ENCODE measurements around the gene HCN1.
"Not testable (repeated sequence)": the region's sequence is repeated elsewhere in the genome, so short reads cannot be mapped to it uniquely, and the experiment has no call there.

The HCN1 gene

GRCh38 chr5:45372629-45373028, 323.6 kb downstream of the HCN1 start:
- DNase-seq (no peak), ATAC-seq (replicated peaks) (no peak)
- Mint-ChIP-seq H3K4me1 (no peaks in the 10 kb centered on the region), H3K27me3 (no peaks in the 10 kb centered on the region), H3K27ac (no peak overlapping the region), H3K4me3 (no peak overlapping the region), H3K36me3 (no peaks in the 10 kb centered on the region), H3K9me3 (peaks cover 0 to 2% of the 10 kb centered on the region in 2 donors)

- H3K4me3 Mint-ChIP-seq; DNase-seq; H3K36me3 Mint-ChIP-seq; ATAC-seq (replicated peaks); H3K4me1 Mint-ChIP-seq; H3K27ac Mint-ChIP-seq; H3K9me3 Mint-ChIP-seq; H3K27me3 Mint-ChIP-seq: not testable (repeated sequence)
Observed at GRCh38 chr5:45371423-45371822, 324.8 kb downstream of the HCN1 start.

- H3K27me3 Mint-ChIP-seq, result no peaks in the 10 kb centered on the region
- no peaks in the 10 kb centered on the region for H3K4me1 Mint-ChIP-seq
- ATAC-seq (replicated peaks) (no peak), DNase-seq (no peak)
- H3K27ac Mint-ChIP-seq, result no peak overlapping the region
- no peaks in the 10 kb centered on the region for H3K36me3 Mint-ChIP-seq
- H3K4me3 Mint-ChIP-seq, result no peak overlapping the region
- H3K9me3 Mint-ChIP-seq, result peaks cover 0 to 8% of the 10 kb centered on the region in 2 donors
Observed at GRCh38 chr5:45355189-45355992, 340.8 kb downstream of the HCN1 start.

GRCh38 chr5:45336464-45336863, 359.7 kb downstream of the HCN1 start:
- Mint-ChIP-seq H3K27ac (no peak overlapping the region), H3K4me3 (no peak overlapping the region), H3K4me1 (no peaks in the 10 kb centered on the region), H3K9me3 (peaks cover 0 to 11% of the 10 kb centered on the region in 2 donors), H3K27me3 (no peaks in the 10 kb centered on the region), H3K36me3 (no peaks in the 10 kb centered on the region)
- DNase-seq (no peak), ATAC-seq (replicated peaks) (no peak)

GRCh38 chr5:45335978-45336377, 360.2 kb downstream of the HCN1 start:
- Mint-ChIP-seq H3K27ac (no peak overlapping the region), H3K4me3 (no peak overlapping the region), H3K4me1 (no peaks in the 10 kb centered on the region), H3K36me3 (no peaks in the 10 kb centered on the region), H3K27me3 (no peaks in the 10 kb centered on the region), H3K9me3 (peaks cover 0 to 11% of the 10 kb centered on the region in 2 donors)
- no peak for DNase-seq
- no peak for ATAC-seq (replicated peaks)

- Mint-ChIP-seq H3K4me3 (no peak overlapping the region), H3K9me3 (peaks cover 0 to 11% of the 10 kb centered on the region in 2 donors), H3K4me1 (no peaks in the 10 kb centered on the region), H3K36me3 (no peaks in the 10 kb centered on the region), H3K27me3 (no peaks in the 10 kb centered on the region), H3K27ac (no peak overlapping the region)
- ATAC-seq (replicated peaks) (no peak), DNase-seq (no peak)
Observed at GRCh38 chr5:45335346-45335745, 360.8 kb downstream of the HCN1 start.

GRCh38 chr5:45334939-45335338, 361.2 kb downstream of the HCN1 start:
- ATAC-seq (replicated peaks), result no peak
- no peak overlapping the region for H3K27ac Mint-ChIP-seq
- no peaks in the 10 kb centered on the region for H3K4me1 Mint-ChIP-seq
- no peak for DNase-seq
- H3K27me3 Mint-ChIP-seq, result no peaks in the 10 kb centered on the region
- H3K4me3 Mint-ChIP-seq, result no peak overlapping the region
- H3K9me3 Mint-ChIP-seq, result peaks cover 0 to 11% of the 10 kb centered on the region in 2 donors
- H3K36me3 Mint-ChIP-seq, result no peaks in the 10 kb centered on the region

GRCh38 chr5:45312627-45313026, 383.6 kb downstream of the HCN1 start:
- H3K4me3 Mint-ChIP-seq; ATAC-seq (replicated peaks); H3K36me3 Mint-ChIP-seq; H3K27ac Mint-ChIP-seq; H3K4me1 Mint-ChIP-seq; H3K27me3 Mint-ChIP-seq; DNase-seq: not testable (repeated sequence)
- H3K9me3 Mint-ChIP-seq, result peaks cover 14 to 15% of the 10 kb centered on the region in 2 donors

- ATAC-seq (replicated peaks) (no peak), DNase-seq (no peak)
- no peaks in the 10 kb centered on the region for H3K36me3 Mint-ChIP-seq
- no peak overlapping the region for H3K4me3 Mint-ChIP-seq
- H3K27ac Mint-ChIP-seq, result no peak overlapping the region
- no peaks in the 10 kb centered on the region for H3K27me3 Mint-ChIP-seq
- H3K4me1 Mint-ChIP-seq, result no peaks in the 10 kb centered on the region
- peaks cover 0 to 4% of the 10 kb centered on the region in 2 donors for H3K9me3 Mint-ChIP-seq
Observed at GRCh38 chr5:45295231-45295630, 400.9 kb downstream of the HCN1 start.

- ATAC-seq (replicated peaks) (no peak), DNase-seq (no peak)
- Mint-ChIP-seq H3K36me3 (no peaks in the 10 kb centered on the region), H3K27me3 (no peaks in the 10 kb centered on the region), H3K4me3 (no peak overlapping the region), H3K9me3 (peaks cover 6 to 12% of the 10 kb centered on the region in 2 donors), H3K27ac (no peak overlapping the region), H3K4me1 (no peaks in the 10 kb centered on the region)
Observed at GRCh38 chr5:45288746-45289145, 407.4 kb downstream of the HCN1 start.

GRCh38 chr5:45284436-45284835, 411.7 kb downstream of the HCN1 start:
- ATAC-seq (replicated peaks), result no peak
- no peak overlapping the region for H3K4me3 Mint-ChIP-seq
- H3K27ac Mint-ChIP-seq, result no peak overlapping the region
- H3K4me1 Mint-ChIP-seq, result no peaks in the 10 kb centered on the region
- no peaks in the 10 kb centered on the region for H3K36me3 Mint-ChIP-seq
- H3K9me3 Mint-ChIP-seq, result peaks cover 7 to 14% of the 10 kb centered on the region in 2 donors
- no peaks in the 10 kb centered on the region for H3K27me3 Mint-ChIP-seq
- no peak for DNase-seq

GRCh38 chr5:45281081-45281480, 415.1 kb downstream of the HCN1 start:
- DNase-seq, result no peak
- no peaks in the 10 kb centered on the region for H3K36me3 Mint-ChIP-seq
- H3K4me1 Mint-ChIP-seq, result no peaks in the 10 kb centered on the region
- ATAC-seq (replicated peaks), result no peak
- peaks cover 7 to 12% of the 10 kb centered on the region in 2 donors for H3K9me3 Mint-ChIP-seq
- H3K4me3 Mint-ChIP-seq, result no peak overlapping the region
- H3K27me3 Mint-ChIP-seq, result no peaks in the 10 kb centered on the region
- H3K27ac Mint-ChIP-seq, result no peak overlapping the region

GRCh38 chr5:45279109-45279508, 417.1 kb downstream of the HCN1 start:
- H3K27me3 Mint-ChIP-seq, result no peaks in the 10 kb centered on the region
- no peaks in the 10 kb centered on the region for H3K36me3 Mint-ChIP-seq
- no peak overlapping the region for H3K4me3 Mint-ChIP-seq
- H3K9me3 Mint-ChIP-seq, result peaks cover 7% of the 10 kb centered on the region in 2 donors
- DNase-seq (no peak), ATAC-seq (replicated peaks) (no peak)
- no peak overlapping the region for H3K27ac Mint-ChIP-seq
- H3K4me1 Mint-ChIP-seq, result no peaks in the 10 kb centered on the region

- Mint-ChIP-seq H3K4me3 (no peak overlapping the region), H3K27ac (no peak overlapping the region), H3K27me3 (no peaks in the 10 kb centered on the region), H3K9me3 (peaks cover 4 to 5% of the 10 kb centered on the region in 2 donors), H3K4me1 (no peaks in the 10 kb centered on the region), H3K36me3 (no peaks in the 10 kb centered on the region)
- DNase-seq, result no peak
- ATAC-seq (replicated peaks), result no peak
Observed at GRCh38 chr5:45277860-45278259, 418.3 kb downstream of the HCN1 start.

- ATAC-seq (replicated peaks), result no peak
- Mint-ChIP-seq H3K36me3 (no peaks in the 10 kb centered on the region), H3K9me3 (peaks cover 0 to 2% of the 10 kb centered on the region in 2 donors), H3K27ac (no peak overlapping the region), H3K4me1 (no peaks in the 10 kb centered on the region), H3K4me3 (no peak overlapping the region), H3K27me3 (no peaks in the 10 kb centered on the region)
- no peak for DNase-seq
Observed at GRCh38 chr5:45274241-45274640, 421.9 kb downstream of the HCN1 start.
